ENCODE data around the gene CRABP1.

DNA sequence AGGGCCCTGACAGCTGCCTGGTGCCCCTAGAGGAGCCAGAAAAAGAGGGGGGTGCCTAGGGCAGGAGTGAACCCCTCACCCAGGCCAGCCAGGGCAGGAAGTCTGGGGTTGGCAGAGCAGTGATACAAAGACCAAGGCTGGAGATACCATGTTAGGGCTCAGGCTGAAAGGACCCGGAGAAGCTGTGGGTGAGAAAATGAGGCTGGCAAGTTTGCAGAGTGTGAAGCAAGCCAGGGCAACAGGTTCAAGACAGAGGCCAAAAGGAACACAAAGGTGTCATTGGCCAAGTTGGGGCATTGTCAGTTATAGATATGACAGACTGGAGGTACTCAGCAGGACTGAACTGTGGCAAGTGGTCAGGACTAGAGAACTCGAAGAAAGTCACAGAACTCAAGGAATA lies 57.2 kb downstream of the CRABP1 start:
- TF ChIP-seq POLR2A (IDR thresholded peaks at IDR 0.05): no peak
- TF ChIP-seq, protein P1, sequence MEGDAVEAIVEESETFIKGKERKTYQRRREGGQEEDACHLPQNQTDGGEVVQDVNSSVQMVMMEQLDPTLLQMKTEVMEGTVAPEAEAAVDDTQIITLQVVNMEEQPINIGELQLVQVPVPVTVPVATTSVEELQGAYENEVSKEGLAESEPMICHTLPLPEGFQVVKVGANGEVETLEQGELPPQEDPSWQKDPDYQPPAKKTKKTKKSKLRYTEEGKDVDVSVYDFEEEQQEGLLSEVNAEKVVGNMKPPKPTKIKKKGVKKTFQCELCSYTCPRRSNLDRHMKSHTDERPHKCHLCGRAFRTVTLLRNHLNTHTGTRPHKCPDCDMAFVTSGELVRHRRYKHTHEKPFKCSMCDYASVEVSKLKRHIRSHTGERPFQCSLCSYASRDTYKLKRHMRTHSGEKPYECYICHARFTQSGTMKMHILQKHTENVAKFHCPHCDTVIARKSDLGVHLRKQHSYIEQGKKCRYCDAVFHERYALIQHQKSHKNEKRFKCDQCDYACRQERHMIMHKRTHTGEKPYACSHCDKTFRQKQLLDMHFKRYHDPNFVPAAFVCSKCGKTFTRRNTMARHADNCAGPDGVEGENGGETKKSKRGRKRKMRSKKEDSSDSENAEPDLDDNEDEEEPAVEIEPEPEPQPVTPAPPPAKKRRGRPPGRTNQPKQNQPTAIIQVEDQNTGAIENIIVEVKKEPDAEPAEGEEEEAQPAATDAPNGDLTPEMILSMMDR (IDR thresholded peaks at IDR 0.05): no peak
- no peak for TF ChIP-seq POLR2AphosphoS5 (IDR thresholded peaks at IDR 0.05)
- TF ChIP-seq EP300 (IDR thresholded peaks at IDR 0.05): no peak

Data from gastroesophageal sphincter (tissue), 3 donors.